Measurements from ENCODE around the gene NMNAT2. TPM values are rescaled to one million over a fixed set of nuclear protein-coding genes. Genes with fewer than 3 reads are reported as not detected.

NMNAT2 gene
- polyA plus RNA-seq, 2 donors: 0.06 to 0.12 TPM

GRCh38 chr1:183285746-183286145, 132.4 kb downstream of the NMNAT2 start:
- Histone ChIP-seq H3K36me3 (ENCODE audit: control insufficient read depth in 2 of 2, insufficient read depth in 2 of 2, low read length in 1 of 2) (no peaks in the 10 kb centered on the region), H3K27ac (ENCODE audit: low read depth in 2 of 2, low read length in 1 of 2) (no peak overlapping the region), H3K27me3 (ENCODE audit: control insufficient read depth in 1 of 2, insufficient read depth in 2 of 2, low read length in 2 of 2) (no peaks in the 10 kb centered on the region), H3K9me3 (ENCODE audit: control insufficient read depth in 2 of 2, insufficient read depth in 1 of 2, low read depth in 1 of 2, low read length in 1 of 2) (no peaks in the 10 kb centered on the region), H3K4me3 (ENCODE audit: low read depth in 1 of 2, low read length in 2 of 2) (no peak overlapping the region), H3K4me1 (ENCODE audit: control insufficient read depth in 2 of 2, insufficient read depth in 2 of 2, low read length in 1 of 2) (peaks cover 0 to 18% of the 10 kb centered on the region in 2 donors)
- 65 to 84% methylated on average over 4 of the region's 4 CpGs for WGBS, 2 donors

GRCh38 chr1:183285256-183285655, 132.9 kb downstream of the NMNAT2 start:
- no peak overlapping the region for H3K27ac ChIP-seq (ENCODE audit: low read depth in 2 of 2, low read length in 1 of 2)
- H3K36me3 ChIP-seq (ENCODE audit: control insufficient read depth in 2 of 2, insufficient read depth in 2 of 2, low read length in 1 of 2): no peaks in the 10 kb centered on the region
- H3K4me1 ChIP-seq (ENCODE audit: control insufficient read depth in 2 of 2, insufficient read depth in 2 of 2, low read length in 1 of 2): peaks cover 0 to 18% of the 10 kb centered on the region in 2 donors
- H3K27me3 ChIP-seq (ENCODE audit: control insufficient read depth in 1 of 2, insufficient read depth in 2 of 2, low read length in 2 of 2): no peaks in the 10 kb centered on the region
- no peaks in the 10 kb centered on the region for H3K9me3 ChIP-seq (ENCODE audit: control insufficient read depth in 2 of 2, insufficient read depth in 1 of 2, low read depth in 1 of 2, low read length in 1 of 2)
- 95 to 96% methylated on average over 1 of the region's 1 CpG for WGBS, 2 donors
- no peak overlapping the region for H3K4me3 ChIP-seq (ENCODE audit: low read depth in 1 of 2, low read length in 2 of 2)

- WGBS, 2 donors: 78 to 87% methylated on average over 5 of the region's 5 CpGs
- no peaks in the 10 kb centered on the region for H3K36me3 ChIP-seq (ENCODE audit: control insufficient read depth in 2 of 2, insufficient read depth in 2 of 2, low read length in 1 of 2)
Observed at GRCh38 chr1:183284086-183284485, 134.1 kb downstream of the NMNAT2 start.

GRCh38 chr1:183283286-183283685, 134.9 kb downstream of the NMNAT2 start:
- Histone ChIP-seq H3K36me3 (ENCODE audit: control insufficient read depth in 2 of 2, insufficient read depth in 2 of 2, low read length in 1 of 2) (no peaks in the 10 kb centered on the region), H3K9me3 (ENCODE audit: control insufficient read depth in 2 of 2, insufficient read depth in 1 of 2, low read depth in 1 of 2, low read length in 1 of 2) (no peaks in the 10 kb centered on the region), H3K4me3 (ENCODE audit: low read depth in 1 of 2, low read length in 2 of 2) (no peak overlapping the region), H3K27me3 (ENCODE audit: control insufficient read depth in 1 of 2, insufficient read depth in 2 of 2, low read length in 2 of 2) (no peaks in the 10 kb centered on the region), H3K27ac (ENCODE audit: low read depth in 2 of 2, low read length in 1 of 2) (no peak overlapping the region), H3K4me1 (ENCODE audit: control insufficient read depth in 2 of 2, insufficient read depth in 2 of 2, low read length in 1 of 2) (peaks cover 4 to 31% of the 10 kb centered on the region in 2 donors)
- WGBS, 2 donors: 56 to 58% methylated on average over 5 of the region's 5 CpGs

More at GRCh38 chr1:183284086-183284485, 134.1 kb downstream of the NMNAT2 start:
- no peaks in the 10 kb centered on the region for H3K9me3 ChIP-seq (ENCODE audit: control insufficient read depth in 2 of 2, insufficient read depth in 1 of 2, low read depth in 1 of 2, low read length in 1 of 2)
- no peak overlapping the region for H3K27ac ChIP-seq (ENCODE audit: low read depth in 2 of 2, low read length in 1 of 2)
- H3K4me3 ChIP-seq (ENCODE audit: low read depth in 1 of 2, low read length in 2 of 2): no peak overlapping the region
- no peaks in the 10 kb centered on the region for H3K27me3 ChIP-seq (ENCODE audit: control insufficient read depth in 1 of 2, insufficient read depth in 2 of 2, low read length in 2 of 2)
- H3K4me1 ChIP-seq (ENCODE audit: control insufficient read depth in 2 of 2, insufficient read depth in 2 of 2, low read length in 1 of 2): peaks cover 4 to 26% of the 10 kb centered on the region in 2 donors

- Histone ChIP-seq H3K9me3 (ENCODE audit: control insufficient read depth in 2 of 2, insufficient read depth in 1 of 2, low read depth in 1 of 2, low read length in 1 of 2) (no peaks in the 10 kb centered on the region), H3K27me3 (ENCODE audit: control insufficient read depth in 1 of 2, insufficient read depth in 2 of 2, low read length in 2 of 2) (no peaks in the 10 kb centered on the region), H3K36me3 (ENCODE audit: control insufficient read depth in 2 of 2, insufficient read depth in 2 of 2, low read length in 1 of 2) (no peaks in the 10 kb centered on the region), H3K4me3 (ENCODE audit: low read depth in 1 of 2, low read length in 2 of 2) (no peak overlapping the region), H3K27ac (ENCODE audit: low read depth in 2 of 2, low read length in 1 of 2) (no peak overlapping the region), H3K4me1 (ENCODE audit: control insufficient read depth in 2 of 2, insufficient read depth in 2 of 2, low read length in 1 of 2) (peaks cover 4 to 31% of the 10 kb centered on the region in 2 donors)
- 78 to 82% methylated on average over 9 of the region's 9 CpGs for WGBS, 2 donors
Observed at GRCh38 chr1:183282101-183282855, 135.9 kb downstream of the NMNAT2 start.

GRCh38 chr1:183281553-183282091, 136.6 kb downstream of the NMNAT2 start:
- Histone ChIP-seq H3K27ac (ENCODE audit: low read depth in 2 of 2, low read length in 1 of 2) (peak overlapping the region in 1 of 2 donors; percentile 5), H3K4me3 (ENCODE audit: low read depth in 1 of 2, low read length in 2 of 2) (no peak overlapping the region)
- WGBS, 2 donors: 30 to 34% methylated on average over 11 to 12 of the region's 12 CpGs

GRCh38 chr1:183281039-183281438, 137.1 kb downstream of the NMNAT2 start:
- H3K9me3 ChIP-seq (ENCODE audit: control insufficient read depth in 2 of 2, insufficient read depth in 1 of 2, low read depth in 1 of 2, low read length in 1 of 2): no peaks in the 10 kb centered on the region
- no peaks in the 10 kb centered on the region for H3K36me3 ChIP-seq (ENCODE audit: control insufficient read depth in 2 of 2, insufficient read depth in 2 of 2, low read length in 1 of 2)
- 92 to 100% methylated on average over 2 of the region's 2 CpGs for WGBS, 2 donors
- H3K27ac ChIP-seq (ENCODE audit: low read depth in 2 of 2, low read length in 1 of 2): no peak overlapping the region
- H3K27me3 ChIP-seq (ENCODE audit: control insufficient read depth in 1 of 2, insufficient read depth in 2 of 2, low read length in 2 of 2): no peaks in the 10 kb centered on the region
- H3K4me3 ChIP-seq (ENCODE audit: low read depth in 1 of 2, low read length in 2 of 2): no peak overlapping the region
- H3K4me1 ChIP-seq (ENCODE audit: control insufficient read depth in 2 of 2, insufficient read depth in 2 of 2, low read length in 1 of 2): peaks cover 4 to 31% of the 10 kb centered on the region in 2 donors

More at GRCh38 chr1:183281553-183282091, 136.6 kb downstream of the NMNAT2 start:
- Histone ChIP-seq H3K9me3 (ENCODE audit: control insufficient read depth in 2 of 2, insufficient read depth in 1 of 2, low read depth in 1 of 2, low read length in 1 of 2) (no peaks in the 10 kb centered on the region), H3K27me3 (ENCODE audit: control insufficient read depth in 1 of 2, insufficient read depth in 2 of 2, low read length in 2 of 2) (no peaks in the 10 kb centered on the region), H3K36me3 (ENCODE audit: control insufficient read depth in 2 of 2, insufficient read depth in 2 of 2, low read length in 1 of 2) (no peaks in the 10 kb centered on the region), H3K4me1 (ENCODE audit: control insufficient read depth in 2 of 2, insufficient read depth in 2 of 2, low read length in 1 of 2) (peaks cover 4 to 31% of the 10 kb centered on the region in 2 donors)

- Histone ChIP-seq H3K27ac (ENCODE audit: low read depth in 2 of 2, low read length in 1 of 2) (no peak overlapping the region), H3K36me3 (ENCODE audit: control insufficient read depth in 2 of 2, insufficient read depth in 2 of 2, low read length in 1 of 2) (no peaks in the 10 kb centered on the region), H3K4me3 (ENCODE audit: low read depth in 1 of 2, low read length in 2 of 2) (no peak overlapping the region), H3K9me3 (ENCODE audit: control insufficient read depth in 2 of 2, insufficient read depth in 1 of 2, low read depth in 1 of 2, low read length in 1 of 2) (no peaks in the 10 kb centered on the region), H3K27me3 (ENCODE audit: control insufficient read depth in 1 of 2, insufficient read depth in 2 of 2, low read length in 2 of 2) (no peaks in the 10 kb centered on the region), H3K4me1 (ENCODE audit: control insufficient read depth in 2 of 2, insufficient read depth in 2 of 2, low read length in 1 of 2) (peaks cover 4 to 31% of the 10 kb centered on the region in 2 donors)
- 71 to 79% methylated on average over 6 of the region's 6 CpGs for WGBS, 2 donors
Observed at GRCh38 chr1:183279835-183280234, 138.3 kb downstream of the NMNAT2 start.

- H3K9me3 ChIP-seq (ENCODE audit: control insufficient read depth in 2 of 2, insufficient read depth in 1 of 2, low read depth in 1 of 2, low read length in 1 of 2): no peaks in the 10 kb centered on the region
- peaks cover 4 to 28% of the 10 kb centered on the region in 2 donors for H3K4me1 ChIP-seq (ENCODE audit: control insufficient read depth in 2 of 2, insufficient read depth in 2 of 2, low read length in 1 of 2)
- H3K4me3 ChIP-seq (ENCODE audit: low read depth in 1 of 2, low read length in 2 of 2): no peak overlapping the region
- H3K27ac ChIP-seq (ENCODE audit: low read depth in 2 of 2, low read length in 1 of 2): peak overlapping the region; percentile 26 to 33
- H3K36me3 ChIP-seq (ENCODE audit: control insufficient read depth in 2 of 2, insufficient read depth in 2 of 2, low read length in 1 of 2): no peaks in the 10 kb centered on the region
- no peaks in the 10 kb centered on the region for H3K27me3 ChIP-seq (ENCODE audit: control insufficient read depth in 1 of 2, insufficient read depth in 2 of 2, low read length in 2 of 2)
- WGBS, 2 donors: 59 to 72% methylated on average over 12 of the region's 12 CpGs
Observed at GRCh38 chr1:183278739-183279591, 139.2 kb downstream of the NMNAT2 start.
